HG03025 (cell line): ENCODE data around the gene TWIST1.

Experiments used
- ATAC-seq: cut with Tn5 transposase; IDR thresholded peaks from one replicate; pipeline ENCODE4 v1.9.1; 2021; ENCODE audit warnings: mild to moderate bottlenecking, moderate library complexity; ENCODE audit not compliant: unreplicated experiment, low FRiP score

Gene TWIST1

DNA sequence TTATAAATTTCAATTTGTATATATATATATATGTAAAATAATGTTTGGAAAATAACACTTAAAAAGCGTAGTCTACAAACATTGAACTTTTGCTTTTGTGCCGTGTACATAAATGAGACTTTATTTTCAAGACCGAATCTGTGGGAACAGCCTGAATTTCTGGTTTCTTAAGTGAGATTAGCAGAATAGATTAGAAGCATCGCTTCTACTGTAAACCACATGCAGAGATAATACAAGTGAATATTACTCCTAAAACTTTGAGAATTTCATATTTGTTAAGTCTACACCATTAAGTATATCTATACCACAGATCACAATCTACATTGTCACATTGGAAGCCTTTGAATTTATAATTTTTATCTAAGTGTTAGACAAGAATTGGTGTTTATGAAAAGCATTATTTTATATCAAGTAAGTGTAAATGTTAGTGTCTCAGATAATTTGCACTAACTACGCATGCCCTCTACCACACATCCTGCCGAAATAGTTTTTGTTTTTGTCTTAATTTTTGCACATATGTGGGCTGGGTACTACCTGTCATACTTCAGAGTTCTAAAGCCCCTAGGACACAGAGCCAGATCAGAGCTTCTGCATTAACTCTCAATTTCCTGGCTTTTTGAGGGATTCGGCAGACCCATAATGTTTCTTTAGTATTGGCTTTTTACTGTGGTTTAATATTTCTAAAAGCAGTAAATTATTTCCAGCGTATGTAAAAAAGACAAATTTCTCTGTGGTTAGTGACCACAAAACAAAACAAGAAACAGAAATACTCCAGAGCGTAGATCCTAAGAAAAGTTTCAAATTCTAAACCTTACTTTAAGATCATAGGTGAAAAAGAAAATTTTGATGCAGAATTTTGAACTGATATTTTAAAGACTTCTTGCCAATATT lies 20.0 kb downstream of the TWIST1 start:
- no peak for ATAC-seq

DNA sequence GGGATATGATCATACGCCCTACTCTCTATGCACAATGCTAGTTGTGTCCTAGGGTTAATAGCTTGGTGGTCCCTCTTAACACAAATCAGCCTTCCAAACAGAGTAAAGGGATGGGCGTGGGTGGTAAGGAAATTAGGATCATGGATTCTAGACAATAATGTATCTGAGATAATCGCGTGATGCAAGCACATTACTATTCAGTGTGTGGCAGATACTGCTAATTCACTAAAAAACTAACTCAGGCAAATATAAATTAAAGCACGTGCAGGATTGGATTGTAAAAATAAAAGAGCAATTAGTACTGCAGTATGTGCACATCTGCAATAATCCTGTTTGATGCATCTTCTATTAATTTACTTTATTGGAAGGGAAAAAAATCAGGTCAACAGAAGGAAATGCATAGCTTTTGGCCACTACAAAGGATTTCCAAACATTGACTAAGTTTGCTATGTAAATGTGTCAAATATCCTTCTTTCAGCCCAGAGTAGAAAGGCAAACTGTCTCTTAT lies 22.0 kb downstream of the TWIST1 start:
- no peak for ATAC-seq

DNA sequence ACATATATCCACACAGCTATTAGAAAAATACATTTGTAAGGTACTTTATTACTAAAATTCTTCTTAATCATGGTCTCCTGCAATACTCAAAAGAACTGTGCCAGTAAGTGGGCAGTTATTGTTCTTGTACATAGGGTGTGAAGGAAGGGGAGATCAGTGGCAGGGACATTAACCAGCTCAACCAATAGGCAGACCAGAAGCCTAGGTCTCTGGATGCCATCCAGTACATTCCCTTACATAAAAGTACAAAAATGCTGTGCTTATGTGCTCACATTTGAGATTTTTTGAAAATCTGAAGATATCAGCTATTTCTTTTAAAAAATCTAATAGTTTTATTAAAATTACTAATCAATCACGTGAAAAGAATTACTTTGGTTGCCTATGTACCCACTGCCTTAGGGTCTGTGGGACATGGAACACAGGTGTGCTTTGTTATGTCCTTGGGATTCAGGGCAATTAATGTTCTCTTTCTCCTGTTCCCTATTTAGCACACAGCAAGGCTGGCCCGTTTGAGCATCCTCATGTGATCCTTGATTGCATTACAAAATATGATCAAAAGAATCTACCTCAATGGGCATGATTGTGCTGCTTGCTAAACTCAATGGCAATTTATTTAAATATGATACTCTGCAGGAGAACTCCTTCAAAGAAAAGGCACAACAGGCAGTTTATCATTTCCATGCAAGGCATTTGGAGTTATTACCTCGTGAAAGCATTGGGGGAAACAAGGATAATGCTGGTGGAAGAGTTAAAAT lies 22.7 kb downstream of the TWIST1 start:
- no peak for ATAC-seq

DNA sequence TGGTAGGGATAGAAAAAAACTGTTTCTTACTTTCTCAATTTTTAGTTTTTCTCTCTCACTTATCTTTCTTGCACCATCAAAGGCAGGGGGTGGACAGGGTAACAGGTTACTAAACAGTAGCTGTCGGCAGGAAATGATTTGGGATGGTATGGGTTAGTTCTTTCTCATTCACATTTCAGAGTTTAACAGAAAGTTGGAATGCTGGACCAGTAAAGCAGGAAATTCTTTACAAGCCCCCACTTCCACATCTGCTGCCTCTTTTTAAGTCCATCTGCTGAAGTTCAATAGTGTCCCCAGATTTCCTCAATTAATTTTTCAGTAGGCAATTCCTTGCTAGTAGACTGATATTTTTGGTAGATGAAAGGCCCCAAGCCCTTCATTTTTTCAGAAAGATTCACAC lies 23.3 kb downstream of the TWIST1 start:
- ATAC-seq, result no peak

DNA sequence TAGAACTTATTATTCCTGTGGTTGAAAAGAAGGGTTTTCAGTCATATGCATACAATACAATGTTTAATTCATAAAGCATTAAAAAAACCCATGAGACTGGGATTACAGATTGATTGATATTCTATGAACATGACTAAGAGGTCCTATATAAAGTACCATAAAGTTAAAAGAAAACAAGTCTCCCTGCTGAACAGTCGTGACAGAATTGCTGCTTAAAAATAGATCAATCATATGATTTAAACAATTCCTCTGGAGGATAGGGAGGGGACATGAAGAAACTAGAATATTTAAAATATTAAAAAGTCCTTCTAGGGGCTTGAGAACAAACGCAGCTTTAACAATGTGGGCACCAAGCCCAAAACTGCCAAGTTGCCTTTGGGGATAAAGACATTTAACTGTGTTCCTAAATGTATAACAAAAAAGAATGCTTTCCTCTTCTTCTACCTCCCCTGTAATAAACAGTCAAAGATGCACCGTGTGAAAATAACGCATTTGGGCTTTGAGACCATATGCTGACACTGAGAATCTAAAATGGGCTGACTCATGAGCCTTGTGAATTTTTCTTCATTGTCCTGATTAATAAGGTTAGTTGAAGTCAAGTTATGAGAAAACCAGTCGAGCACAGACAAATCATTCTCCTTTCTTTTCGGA lies 25.8 kb downstream of the TWIST1 start:
- no peak for ATAC-seq

DNA sequence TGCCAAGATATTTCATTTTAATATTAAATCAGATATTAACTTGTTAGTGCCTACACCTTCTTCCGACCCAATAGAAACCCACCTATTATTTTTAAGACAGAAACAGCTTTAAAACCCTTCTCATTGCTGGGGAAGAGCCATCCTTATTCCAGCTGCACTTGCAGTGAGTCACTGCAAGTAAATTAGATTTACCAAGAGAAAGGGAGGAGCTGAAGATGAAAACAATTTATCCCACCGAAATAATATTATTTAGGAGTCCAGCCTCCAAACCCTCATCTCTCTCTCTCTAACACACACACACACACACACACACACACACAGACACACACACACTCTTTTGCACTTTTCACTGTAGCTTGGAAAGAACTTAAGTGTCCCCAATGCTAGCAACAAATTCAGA lies 26.9 kb downstream of the TWIST1 start:
- ATAC-seq, result no peak

DNA sequence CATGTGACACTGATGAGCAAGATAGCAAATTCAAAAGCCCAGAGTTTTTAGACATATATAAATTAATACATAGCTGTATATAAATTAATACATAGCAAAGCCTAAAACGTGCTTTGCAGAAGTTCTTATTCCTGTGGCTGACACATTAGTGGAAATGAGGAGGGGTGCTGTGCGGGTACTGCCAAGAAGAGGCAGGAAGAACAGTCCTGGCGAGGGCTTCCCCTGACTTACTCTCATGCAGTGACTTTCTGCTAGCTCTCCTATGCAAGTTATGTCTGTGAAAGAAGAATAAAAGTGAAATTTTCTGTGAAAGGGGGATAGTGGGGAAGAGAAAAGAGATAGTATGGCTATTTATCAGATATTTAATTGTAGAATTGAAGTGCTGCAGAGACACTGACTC lies 27.6 kb downstream of the TWIST1 start:
- ATAC-seq, result no peak

DNA sequence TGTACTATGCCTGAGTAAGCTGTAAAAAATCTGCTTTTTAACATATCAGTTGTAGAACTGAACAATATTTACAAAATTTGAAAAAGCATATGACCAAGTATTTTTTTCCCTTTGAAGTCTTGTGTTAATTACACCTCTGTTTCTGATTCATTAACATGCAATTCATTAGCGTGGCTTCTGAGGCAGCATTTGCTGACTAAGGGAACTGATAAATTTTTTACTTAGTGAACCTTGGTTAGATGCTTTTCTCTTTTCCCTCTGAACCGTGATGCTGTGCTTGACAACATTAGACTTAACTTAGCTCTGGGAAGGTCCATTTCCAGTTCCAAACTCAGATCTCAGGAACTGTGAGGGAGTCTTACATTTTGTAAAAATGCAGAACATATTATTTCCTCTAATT lies 28.1 kb downstream of the TWIST1 start:
- ATAC-seq, result no peak

DNA sequence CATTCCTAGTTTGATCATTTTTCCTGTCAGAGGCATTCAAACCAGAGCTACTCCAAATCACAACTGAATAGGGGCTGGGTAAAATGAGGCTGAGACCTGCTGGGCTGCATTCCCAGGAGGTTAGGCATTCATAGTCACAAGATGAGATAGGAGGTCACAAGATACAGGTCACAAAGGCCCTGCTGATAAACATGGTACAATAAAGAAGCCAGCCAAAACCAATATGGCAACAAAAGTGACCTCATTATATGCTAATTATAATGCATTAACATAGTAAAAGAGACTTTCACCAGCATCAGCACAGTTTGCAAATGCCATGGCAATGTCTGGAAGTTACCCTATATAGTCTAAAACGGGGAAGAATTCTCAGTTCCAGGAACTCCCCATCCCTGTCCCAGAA lies 37.3 kb downstream of the TWIST1 start:
- no peak for ATAC-seq

DNA sequence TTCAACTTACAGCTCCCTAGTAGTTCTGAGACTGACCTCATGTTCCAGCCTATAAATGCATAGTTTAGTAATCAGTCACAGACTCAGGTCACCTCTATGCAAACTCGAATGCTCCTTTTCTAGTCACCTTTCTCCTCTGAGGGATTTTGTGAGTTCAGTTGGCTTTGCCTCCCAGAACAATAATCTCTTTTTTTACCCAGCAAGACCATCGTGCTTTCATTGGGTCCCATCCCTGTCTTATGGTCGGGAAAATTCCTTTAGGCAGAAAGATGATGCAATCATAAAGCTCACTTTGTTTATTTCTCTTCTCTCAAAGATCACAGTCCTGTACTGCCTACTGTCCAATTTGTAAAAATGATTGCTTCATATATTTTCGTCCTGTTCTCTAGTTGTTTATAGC lies 38.4 kb downstream of the TWIST1 start:
- no peak for ATAC-seq

DNA sequence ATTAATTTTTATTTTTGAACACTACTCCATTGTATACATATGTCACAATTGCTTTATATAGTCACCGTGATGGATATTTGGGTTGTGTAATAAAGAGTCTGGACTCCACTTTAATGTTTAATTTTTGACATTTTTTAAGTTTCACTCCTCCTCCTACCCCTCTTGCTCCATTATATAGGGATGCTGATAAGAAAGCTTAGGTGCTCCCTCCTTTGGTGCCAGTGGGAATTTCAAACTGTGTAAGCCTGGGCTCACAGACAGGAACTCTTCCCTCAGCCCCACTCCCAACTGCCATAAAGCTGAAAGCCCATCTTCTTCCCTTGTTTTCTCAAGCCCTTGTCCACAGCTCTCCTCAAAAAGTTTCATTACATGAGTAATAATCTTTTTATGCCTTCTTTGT lies 47.6 kb downstream of the TWIST1 start:
- ATAC-seq, result no peak

DNA sequence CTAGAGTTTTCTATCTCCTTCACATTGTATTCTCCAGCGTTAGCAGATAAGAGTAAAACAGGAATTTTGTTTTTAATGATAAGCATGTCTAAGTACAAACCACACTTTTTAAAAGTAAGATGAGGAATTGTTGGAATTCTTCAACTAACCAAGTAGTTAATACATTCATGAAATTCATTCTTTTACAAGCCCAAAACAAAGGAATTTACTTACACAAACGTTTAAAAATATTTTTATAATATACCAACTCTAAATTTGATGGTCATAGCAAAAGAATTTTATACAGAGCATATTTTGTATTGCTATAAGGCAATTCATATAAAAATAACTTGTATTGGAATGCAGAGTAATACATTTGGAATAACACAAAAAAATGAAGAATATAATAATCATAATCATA lies 51.3 kb downstream of the TWIST1 start:
- no peak for ATAC-seq
